Measurements from ENCODE around the gene CLDN6. TPM values are rescaled to one million over a fixed set of nuclear protein-coding genes. Genes with fewer than 3 reads are reported as not detected.

Gene CLDN6
- total and polyA plus RNA-seq, 2 of the 13 experiments (the other 11 are each of a cell fraction or from before 2014, with no cell fraction given) = 5.9 to 7.6 TPM

DNA sequence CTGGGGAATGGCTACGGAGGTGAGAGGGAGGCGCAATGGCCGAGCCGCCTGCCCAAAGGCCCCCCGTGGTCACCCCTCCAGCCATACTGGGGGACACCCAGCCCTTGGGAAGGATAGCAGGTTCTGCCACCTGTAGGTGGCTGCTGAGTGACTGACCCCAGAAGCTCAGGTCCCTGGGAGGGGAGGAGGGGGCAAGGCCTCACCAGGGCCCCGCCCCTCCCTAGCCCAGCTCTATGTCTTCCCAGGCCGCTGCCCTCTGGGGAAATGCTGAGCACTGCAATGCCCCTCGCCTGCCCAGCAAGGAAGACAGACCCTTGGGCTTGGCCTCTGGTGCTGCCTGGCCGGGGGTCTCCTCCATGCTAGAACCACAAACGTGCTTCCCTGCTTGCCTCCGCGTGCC is 16.7 kb downstream of the CLDN6 start (continued):
- TF ChIP-seq, protein P1, sequence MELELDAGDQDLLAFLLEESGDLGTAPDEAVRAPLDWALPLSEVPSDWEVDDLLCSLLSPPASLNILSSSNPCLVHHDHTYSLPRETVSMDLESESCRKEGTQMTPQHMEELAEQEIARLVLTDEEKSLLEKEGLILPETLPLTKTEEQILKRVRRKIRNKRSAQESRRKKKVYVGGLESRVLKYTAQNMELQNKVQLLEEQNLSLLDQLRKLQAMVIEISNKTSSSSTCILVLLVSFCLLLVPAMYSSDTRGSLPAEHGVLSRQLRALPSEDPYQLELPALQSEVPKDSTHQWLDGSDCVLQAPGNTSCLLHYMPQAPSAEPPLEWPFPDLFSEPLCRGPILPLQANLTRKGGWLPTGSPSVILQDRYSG (CRISPR knock-in tag; IDR thresholded peaks at IDR 0.05) = no peak
- no peak for TF ChIP-seq RBM22 (optimal IDR thresholded peaks at IDR 0.05; ENCODE audit: low read length)
- TF ChIP-seq, protein P2, sequence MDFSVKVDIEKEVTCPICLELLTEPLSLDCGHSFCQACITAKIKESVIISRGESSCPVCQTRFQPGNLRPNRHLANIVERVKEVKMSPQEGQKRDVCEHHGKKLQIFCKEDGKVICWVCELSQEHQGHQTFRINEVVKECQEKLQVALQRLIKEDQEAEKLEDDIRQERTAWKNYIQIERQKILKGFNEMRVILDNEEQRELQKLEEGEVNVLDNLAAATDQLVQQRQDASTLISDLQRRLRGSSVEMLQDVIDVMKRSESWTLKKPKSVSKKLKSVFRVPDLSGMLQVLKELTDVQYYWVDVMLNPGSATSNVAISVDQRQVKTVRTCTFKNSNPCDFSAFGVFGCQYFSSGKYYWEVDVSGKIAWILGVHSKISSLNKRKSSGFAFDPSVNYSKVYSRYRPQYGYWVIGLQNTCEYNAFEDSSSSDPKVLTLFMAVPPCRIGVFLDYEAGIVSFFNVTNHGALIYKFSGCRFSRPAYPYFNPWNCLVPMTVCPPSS (IDR thresholded peaks at IDR 0.05) = no peak
- no peak for TF ChIP-seq MYNN (CRISPR knock-in tag; IDR thresholded peaks at IDR 0.05; ENCODE audit: low read depth)
- TF ChIP-seq, protein P3, sequence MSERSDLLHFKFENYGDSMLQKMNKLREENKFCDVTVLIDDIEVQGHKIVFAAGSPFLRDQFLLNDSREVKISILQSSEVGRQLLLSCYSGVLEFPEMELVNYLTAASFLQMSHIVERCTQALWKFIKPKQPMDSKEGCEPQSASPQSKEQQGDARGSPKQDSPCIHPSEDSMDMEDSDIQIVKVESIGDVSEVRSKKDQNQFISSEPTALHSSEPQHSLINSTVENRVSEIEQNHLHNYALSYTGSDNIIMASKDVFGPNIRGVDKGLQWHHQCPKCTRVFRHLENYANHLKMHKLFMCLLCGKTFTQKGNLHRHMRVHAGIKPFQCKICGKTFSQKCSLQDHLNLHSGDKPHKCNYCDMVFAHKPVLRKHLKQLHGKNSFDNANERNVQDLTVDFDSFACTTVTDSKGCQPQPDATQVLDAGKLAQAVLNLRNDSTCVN (CRISPR knock-in tag; IDR thresholded peaks at IDR 0.05; ENCODE audit: borderline replicate concordance) = no peak
- TF ChIP-seq, protein P4, sequence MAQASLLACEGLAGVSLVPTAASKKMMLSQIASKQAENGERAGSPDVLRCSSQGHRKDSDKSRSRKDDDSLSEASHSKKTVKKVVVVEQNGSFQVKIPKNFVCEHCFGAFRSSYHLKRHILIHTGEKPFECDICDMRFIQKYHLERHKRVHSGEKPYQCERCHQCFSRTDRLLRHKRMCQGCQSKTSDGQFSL (CRISPR knock-in tag; IDR thresholded peaks at IDR 0.05) = no peak
- no peak for TF ChIP-seq XRCC5 (optimal IDR thresholded peaks at IDR 0.05; ENCODE audit: low read length)
- TF ChIP-seq DMAP1 (CRISPR knock-in tag; IDR thresholded peaks at IDR 0.05) = no peak
- no peak for TF ChIP-seq ZNF746 (CRISPR knock-in tag; IDR thresholded peaks at IDR 0.05)

DNA sequence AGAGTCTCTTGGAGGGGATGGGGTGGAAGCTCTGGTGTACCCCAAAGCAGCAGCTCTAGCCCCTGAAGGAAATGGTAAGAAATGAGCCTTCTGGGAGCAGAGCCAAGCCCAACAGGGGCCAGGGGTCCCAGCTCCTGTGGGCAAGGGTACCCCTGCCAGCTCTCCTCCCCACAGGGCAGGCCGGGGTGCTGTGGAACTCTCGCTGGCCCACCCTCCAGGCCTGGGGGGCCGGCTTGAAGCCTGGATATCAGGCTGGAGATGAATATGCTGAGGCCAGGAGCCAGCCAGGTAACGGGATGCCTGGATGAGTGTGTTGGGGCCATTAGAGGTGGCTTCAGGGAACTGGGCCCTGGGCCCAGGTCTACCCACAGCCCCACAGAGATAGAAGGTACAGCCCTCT is 17.4 kb downstream of the CLDN6 start:
- H3K27ac ChIP-seq (ENCODE audit: extremely low read length, insufficient read depth, low read length) = no peak overlapping the region
- H3K9me3 ChIP-seq (ENCODE audit: low read length) = no peaks in the 10 kb centered on the region
- H4K20me1 ChIP-seq (ENCODE audit: insufficient read depth, low read length) = no peaks in the 10 kb centered on the region
- no TSS peak for BruUV-seq (replicated peaks)
- in situ Hi-C loops (cut with HindIII; ENCODE audit: extremely low pct_ligation_motif_present, low pct_unique_long_range_greater_than_20kb) (no loop called here), intact Hi-C loops (cut with micrococcal nuclease; ENCODE audit: unreplicated experiment) (no loop called here)
- H3K4me1 ChIP-seq (ENCODE audit: insufficient read depth, low read length) = peaks cover 17% of the 10 kb centered on the region
- FAIRE-seq (no peak), ATAC-seq (no peak), DNase-seq (ENCODE audit: low spot score) (no peak)
- no peak overlapping the region for H3K4me2 ChIP-seq (ENCODE audit: low read depth, low read length)
- H2AFZ ChIP-seq (ENCODE audit: low read length) = no peak overlapping the region
- no peaks in the 10 kb centered on the region for H3K36me3 ChIP-seq (replicated peaks in 1 of 2; ENCODE audit: control insufficient read depth in 1 of 2, insufficient read depth in 2 of 2, low read length in 2 of 2)
- no peak overlapping the region for H3K9ac ChIP-seq (ENCODE audit: insufficient read depth, low read depth, low read length)
- CTCF ChIA-PET (ENCODE audit: low intra/inter-chr PET ratio, low total read pairs) = interaction anchor here (2.0 kb wide), 1 partner anchor 29 kb away, joined by 5 read pairs; no protein-coding TSS in a partner anchor
- 90% methylated on average over 3 of the region's 4 CpGs for whole genome bisulfite sequencing (ENCODE audit: low lambda C conversion rate)
- H3K79me2 ChIP-seq (ENCODE audit: insufficient read depth, low read length) = no peaks in the 10 kb centered on the region
- no peak overlapping the region for H3K4me3 ChIP-seq (replicated peaks in 1 of 3; ENCODE audit: insufficient read depth in 1 of 3, low read depth in 2 of 3, low read length in 3 of 3)
- POLR2A ChIA-PET = interaction anchor here (0.9 to 2.0 kb wide), 3 partner anchors 20 to 45 kb away, joined by 3 to 5 read pairs (median 4); partner anchors contain the start of genes HCFC1R1 and THOC6
- H3K27me3 ChIP-seq (ENCODE audit: control insufficient read depth in 1 of 2, insufficient read depth in 2 of 2, low read length in 2 of 2) = no peaks in the 10 kb centered on the region
- TF ChIP-seq AGO1 (IDR thresholded peaks at IDR 0.05; ENCODE audit: low read depth, low read length, poor library complexity, severe bottlenecking) (no peak), PPARG (CRISPR knock-in tag; conservative IDR thresholded peaks at IDR 0.05) (no peak), FOXA3 (CRISPR knock-in tag; IDR thresholded peaks at IDR 0.05) (no peak), ZNF101 (CRISPR knock-in tag; IDR thresholded peaks at IDR 0.05; ENCODE audit: borderline replicate concordance, low read depth) (no peak), ZNF263 (CRISPR knock-in tag; IDR thresholded peaks at IDR 0.05) (no peak), FLYWCH1 (CRISPR knock-in tag; IDR thresholded peaks at IDR 0.05) (no peak), ZNF441 (CRISPR knock-in tag; IDR thresholded peaks at IDR 0.05; ENCODE audit: borderline replicate concordance) (no peak), PHF5A (CRISPR knock-in tag; IDR thresholded peaks at IDR 0.05; ENCODE audit: low read depth, unreplicated experiment) (no peak), ZNF530 (CRISPR knock-in tag; IDR thresholded peaks at IDR 0.05; ENCODE audit: low read depth) (no peak), KMT2B (CRISPR knock-in tag; IDR thresholded peaks at IDR 0.05) (no peak)
- TF ChIP-seq, protein P5, sequence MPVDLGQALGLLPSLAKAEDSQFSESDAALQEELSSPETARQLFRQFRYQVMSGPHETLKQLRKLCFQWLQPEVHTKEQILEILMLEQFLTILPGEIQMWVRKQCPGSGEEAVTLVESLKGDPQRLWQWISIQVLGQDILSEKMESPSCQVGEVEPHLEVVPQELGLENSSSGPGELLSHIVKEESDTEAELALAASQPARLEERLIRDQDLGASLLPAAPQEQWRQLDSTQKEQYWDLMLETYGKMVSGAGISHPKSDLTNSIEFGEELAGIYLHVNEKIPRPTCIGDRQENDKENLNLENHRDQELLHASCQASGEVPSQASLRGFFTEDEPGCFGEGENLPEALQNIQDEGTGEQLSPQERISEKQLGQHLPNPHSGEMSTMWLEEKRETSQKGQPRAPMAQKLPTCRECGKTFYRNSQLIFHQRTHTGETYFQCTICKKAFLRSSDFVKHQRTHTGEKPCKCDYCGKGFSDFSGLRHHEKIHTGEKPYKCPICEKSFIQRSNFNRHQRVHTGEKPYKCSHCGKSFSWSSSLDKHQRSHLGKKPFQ (CRISPR knock-in tag; IDR thresholded peaks at IDR 0.05; ENCODE audit: insufficient replicate concordance) = no peak
